Astrocyte of the cerebellum (primary cell): ENCODE results near the gene HENMT1.

ENCODE experiments used
- DNase-seq: peaks from one replicate; pipeline ENCODE4 v3.0.0-alpha.2; 2011; ENCODE audit warnings: low read depth
- H3K4me3 ChIP-seq: 2 replicates; pipeline ENCODE4 v1.5.1; 2011; ENCODE audit warnings: mild to moderate bottlenecking, low read depth, low read length, moderate library complexity
- CTCF ChIP-seq: IDR thresholded peaks from 2 replicates; pipeline ENCODE4 v1.5.1; 2012; ENCODE audit warnings: low read length, low read depth, moderate library complexity, mild to moderate bottlenecking; ENCODE audit errors: missing control alignments
- in situ Hi-C: cut with HindIII; loops from 2 replicates; pipeline ENCODE4 v1.10.0; 2017; ENCODE audit warnings: low sequenced_read_pairs

HENMT1 gene

DNA sequence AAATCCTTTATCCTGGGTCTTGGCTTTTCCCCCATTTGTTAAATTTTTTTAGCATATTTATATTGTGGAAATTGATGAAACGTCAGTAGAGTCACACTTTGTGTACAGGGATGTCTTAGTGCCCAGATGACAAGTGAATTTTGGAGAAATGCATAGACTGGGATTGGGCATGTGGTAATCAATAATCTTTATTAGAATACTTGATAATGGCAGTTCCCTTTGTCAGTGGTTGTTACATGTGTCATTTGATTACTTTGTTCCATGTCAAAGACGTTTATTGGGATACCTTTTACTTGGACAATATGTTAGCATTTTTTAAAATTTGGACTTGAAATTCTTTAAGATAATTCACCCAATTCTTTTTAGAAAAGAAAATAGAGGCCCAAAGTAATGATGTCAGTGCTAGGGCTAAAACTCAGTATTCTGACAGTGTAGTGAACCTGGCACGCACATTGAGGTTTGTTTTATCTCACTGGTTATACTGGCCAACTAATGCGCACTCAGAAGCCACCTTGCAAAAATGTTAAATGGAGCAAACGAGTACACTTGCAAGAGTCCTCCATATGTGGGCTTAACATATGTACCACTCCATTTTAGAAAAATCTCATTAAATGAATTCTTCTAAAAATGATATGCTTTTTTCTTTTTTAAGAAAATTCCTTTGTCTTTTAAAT lies 40.4 kb upstream of the HENMT1 start:
- in situ Hi-C loops, result no loop called here
- no peak overlapping the region for H3K4me3 ChIP-seq
- DNase-seq, result no peak
- TF ChIP-seq CTCF, result no peak

DNA sequence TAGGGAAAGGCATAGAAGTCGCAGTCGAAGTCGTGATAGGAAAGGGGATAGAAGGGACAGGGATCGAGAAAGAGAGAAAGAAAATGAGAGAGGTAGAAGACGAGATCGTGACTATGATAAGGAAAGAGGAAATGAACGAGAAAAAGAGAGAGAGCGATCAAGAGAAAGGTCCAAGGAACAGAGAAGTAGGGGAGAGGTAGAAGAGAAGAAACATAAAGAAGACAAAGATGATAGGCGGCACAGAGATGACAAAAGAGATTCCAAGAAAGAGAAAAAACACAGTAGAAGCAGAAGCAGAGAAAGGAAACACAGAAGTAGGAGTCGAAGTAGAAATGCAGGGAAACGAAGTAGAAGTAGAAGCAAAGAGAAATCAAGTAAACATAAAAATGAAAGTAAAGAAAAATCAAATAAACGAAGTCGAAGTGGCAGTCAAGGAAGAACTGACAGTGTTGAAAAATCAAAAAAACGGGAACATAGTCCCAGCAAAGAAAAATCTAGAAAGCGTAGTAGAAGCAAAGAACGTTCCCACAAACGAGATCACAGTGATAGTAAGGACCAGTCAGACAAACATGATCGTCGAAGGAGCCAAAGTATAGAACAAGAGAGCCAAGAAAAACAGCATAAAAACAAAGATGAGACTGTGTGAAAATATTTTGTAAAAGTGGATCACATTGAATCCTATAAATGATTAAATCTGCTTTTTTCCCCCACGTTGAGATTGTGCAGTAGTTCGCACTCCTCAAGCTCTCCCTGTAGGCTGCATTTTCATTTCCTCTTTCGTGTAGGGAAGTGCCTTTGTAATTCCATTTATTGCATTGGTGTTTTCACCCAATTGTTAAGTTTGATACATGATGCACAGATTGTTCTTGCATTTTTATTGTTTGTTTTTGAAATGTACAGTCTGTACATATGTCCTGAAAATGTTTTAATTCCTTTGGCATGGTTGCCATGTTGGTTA lies 38.8 kb upstream of the HENMT1 start:
- in situ Hi-C loops, result no loop called here
- no peak overlapping the region for H3K4me3 ChIP-seq
- no peak for DNase-seq
- TF ChIP-seq CTCF, result no peak

GRCh38 chr1:108695535-108695934 lies 34.6 kb upstream of the HENMT1 start:
- DNase-seq, result no peak
- in situ Hi-C loops, result no loop called here
- TF ChIP-seq CTCF, result no peak
- no peak overlapping the region for H3K4me3 ChIP-seq

GRCh38 chr1:108692724-108693655 lies 32.1 kb upstream of the HENMT1 start:
- H3K4me3 ChIP-seq, result peak overlapping the region; percentile 83

DNA sequence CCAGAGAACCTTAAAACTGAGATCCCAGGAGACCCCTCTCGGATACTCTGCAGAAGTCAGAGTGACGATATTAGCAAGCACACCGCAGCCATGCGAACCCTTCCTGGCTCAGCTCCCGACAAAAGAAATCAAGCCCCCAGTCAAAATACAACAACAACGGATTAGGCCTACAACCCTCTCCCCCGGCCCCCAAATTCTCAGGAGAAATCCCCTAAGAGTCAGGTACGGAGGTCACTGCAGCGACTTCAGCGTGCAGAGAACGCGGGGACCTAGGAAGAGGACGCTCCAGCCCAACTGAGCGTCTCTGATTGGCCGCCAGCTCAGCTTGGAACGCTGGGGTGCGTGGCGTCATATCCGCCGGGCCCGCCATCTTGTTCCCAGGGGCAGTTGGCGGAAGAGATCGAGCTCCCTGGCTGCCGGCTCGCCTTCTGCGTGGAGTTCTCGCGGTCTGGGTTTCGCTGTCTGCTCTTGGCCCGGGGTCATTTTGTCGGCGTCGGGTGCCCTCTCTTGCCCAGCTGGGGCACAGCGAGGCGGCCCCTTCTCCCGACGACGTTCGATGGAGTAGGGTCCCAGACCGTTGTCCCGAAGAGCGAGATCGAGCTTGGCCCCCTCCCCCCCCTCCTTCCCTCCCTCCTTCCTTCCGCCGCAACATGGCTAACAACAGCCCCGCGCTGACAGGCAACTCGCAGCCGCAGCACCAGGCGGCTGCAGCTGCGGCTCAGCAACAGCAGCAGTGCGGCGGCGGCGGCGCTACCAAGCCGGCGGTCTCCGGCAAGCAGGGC lies 31.2 kb upstream of the HENMT1 start, which contains the start of gene PRPF38B:
PRPF38B (plus strand) TSS at position 369 of the 782 bp plus-strand sequence; CDS start at position 651, 282 bp downstream.
- H3K4me3 ChIP-seq, result peak within 1 kb of the TSS; percentile 83
- in situ Hi-C loops, result no loop called here
- no peak for TF ChIP-seq CTCF
- DNase-seq, result peak; percentile 83

More at GRCh38 chr1:108692724-108693655, 32.1 kb upstream of the HENMT1 start:
- DNase-seq, result peak; percentile 46
- in situ Hi-C loops, result no loop called here
- TF ChIP-seq CTCF, result peak; percentile 36
